GM19025 (cell line): Measurements from ENCODE around the gene PELI2.

Source experiments
- ATAC-seq: cut with Tn5 transposase; IDR thresholded peaks from one replicate; pipeline ENCODE4 v1.9.1; 2021; ENCODE audit warnings: mild to moderate bottlenecking, low read depth, moderate library complexity; ENCODE audit not compliant: unreplicated experiment

PELI2 gene

DNA sequence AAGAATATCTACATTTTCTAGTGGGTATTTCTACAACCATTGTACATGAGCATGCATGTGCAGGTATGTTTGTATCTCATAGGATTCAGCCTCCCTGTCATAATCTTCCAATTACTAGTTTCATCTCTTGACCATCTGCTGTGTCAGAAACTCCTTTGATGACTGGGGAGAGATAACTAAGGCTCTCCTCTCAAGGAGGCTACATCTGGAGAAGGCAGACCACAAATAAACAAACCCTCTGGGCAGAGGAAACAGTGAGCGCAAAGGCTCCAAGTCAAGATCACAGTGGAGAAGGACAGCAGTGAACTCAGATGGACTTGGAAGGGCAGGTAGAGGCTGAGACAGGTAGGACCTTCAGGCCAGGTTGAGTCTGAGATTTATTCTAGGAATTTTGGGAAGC, 166.4 kb downstream of the PELI2 start:
- no peak for ATAC-seq

DNA sequence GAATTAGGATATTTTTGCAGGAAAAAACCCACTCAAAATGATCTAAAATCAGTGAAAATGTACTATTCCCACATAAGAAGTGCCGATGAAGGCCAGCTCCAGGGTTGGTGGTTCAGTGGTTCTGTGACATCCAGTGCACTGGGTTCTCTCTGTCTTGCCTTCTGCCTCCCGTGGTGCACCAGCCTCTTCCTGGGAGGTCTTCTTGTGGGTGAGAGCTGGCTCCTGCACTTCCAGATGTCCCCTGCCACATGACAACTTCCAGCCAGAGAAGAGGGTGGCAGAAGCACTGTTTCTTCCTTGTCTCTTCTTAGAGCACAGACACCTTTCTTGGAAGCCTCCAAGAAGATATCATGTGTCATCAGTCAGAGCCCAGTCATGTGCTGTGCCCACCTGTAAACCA, 170.9 kb downstream of the PELI2 start:
- ATAC-seq: no peak

DNA sequence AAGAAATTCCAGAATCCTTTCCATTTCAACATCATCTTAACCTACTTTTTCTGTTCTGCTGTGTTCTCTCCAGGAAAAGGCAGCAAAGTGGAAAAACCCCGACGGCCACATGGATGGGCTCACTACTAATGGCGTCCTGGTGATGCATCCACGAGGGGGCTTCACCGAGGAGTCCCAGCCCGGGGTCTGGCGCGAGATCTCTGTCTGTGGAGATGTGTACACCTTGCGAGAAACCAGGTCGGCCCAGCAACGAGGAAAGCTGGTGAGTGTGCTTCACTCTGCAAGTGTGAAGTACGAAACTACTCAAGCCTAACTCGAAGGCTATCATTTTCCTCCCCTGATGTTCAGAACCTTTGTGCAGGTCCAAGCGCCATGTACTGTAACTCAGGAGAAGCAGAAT, 172.0 kb downstream of the PELI2 start:
- ATAC-seq: no peak

DNA sequence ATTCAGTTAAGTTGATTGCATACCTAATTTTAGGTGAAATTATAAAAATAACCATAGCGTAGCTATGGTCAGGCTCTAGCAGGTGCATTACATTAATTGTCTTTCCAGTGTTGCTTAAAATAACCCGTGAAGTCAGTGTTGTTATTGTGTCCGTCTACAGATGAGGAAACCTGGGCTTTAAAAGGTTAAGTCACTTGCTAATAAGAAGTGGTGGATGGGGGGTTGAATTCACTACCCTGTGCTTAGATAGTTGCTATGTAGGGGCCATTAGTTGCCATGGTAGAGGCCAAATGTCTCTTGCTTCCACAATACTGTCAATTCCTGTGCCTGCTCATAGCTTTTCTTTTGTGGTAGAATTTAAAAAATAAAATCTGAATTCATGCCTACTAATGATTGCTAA, 174.8 kb downstream of the PELI2 start:
- no peak for ATAC-seq

DNA sequence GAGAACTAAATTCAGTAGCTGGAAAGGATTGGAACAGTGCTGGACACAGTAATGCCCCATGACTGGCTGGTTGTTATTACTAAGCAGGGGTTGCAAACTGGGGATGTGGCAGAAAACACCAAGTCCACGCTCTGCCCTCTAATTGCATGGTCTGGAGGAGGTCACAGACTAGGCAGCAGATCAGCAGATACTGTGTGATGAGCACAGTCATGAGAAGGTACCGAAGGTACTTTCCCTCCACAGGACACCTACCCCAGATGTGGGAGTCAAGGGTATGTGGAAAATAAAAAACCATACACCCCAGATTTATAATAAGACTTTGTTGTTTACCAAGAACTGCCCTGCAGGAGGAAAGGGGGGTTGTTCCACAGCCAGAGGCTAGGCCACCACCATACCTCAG, 175.3 kb downstream of the PELI2 start:
- ATAC-seq: no peak

DNA sequence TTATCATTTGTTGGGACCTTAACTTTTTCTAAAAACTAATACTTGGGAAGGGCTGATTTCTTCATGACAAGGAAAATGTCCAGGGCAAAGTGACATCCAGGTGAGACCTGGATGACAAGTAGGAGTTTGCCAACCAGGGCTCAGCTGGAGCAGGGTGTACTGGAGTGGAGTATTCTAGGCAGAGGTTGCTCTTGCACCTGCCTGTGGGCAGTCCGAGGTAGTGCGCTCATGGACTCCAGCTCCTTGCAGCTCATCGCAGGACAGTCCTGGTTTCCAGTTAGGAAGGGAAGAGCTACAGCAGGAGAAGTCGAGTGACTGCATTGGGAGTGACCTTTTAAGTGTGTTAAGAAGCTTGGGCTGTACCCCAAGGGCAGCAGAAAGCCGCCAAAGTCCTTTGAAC, 175.9 kb downstream of the PELI2 start:
- ATAC-seq: no peak

DNA sequence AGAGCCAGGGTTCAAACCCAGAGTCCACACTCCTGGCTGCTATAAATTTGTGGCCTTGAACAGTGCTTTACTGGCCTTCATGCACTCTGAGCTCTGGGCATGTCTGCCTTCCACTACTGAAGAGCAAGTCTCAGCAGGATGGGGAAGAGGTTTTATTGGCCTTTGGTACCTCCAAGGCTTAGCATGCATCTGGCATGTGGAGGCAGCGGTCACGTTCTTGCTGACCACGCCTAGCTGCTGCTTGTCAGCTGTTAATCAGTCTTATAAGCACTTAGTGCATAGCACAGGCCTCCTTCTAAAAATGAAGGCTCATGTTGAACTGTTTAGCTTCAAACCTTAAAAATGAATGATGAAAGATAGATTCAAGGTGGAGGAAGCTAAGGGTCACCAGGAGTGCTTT, 177.5 kb downstream of the PELI2 start:
- ATAC-seq: no peak

DNA sequence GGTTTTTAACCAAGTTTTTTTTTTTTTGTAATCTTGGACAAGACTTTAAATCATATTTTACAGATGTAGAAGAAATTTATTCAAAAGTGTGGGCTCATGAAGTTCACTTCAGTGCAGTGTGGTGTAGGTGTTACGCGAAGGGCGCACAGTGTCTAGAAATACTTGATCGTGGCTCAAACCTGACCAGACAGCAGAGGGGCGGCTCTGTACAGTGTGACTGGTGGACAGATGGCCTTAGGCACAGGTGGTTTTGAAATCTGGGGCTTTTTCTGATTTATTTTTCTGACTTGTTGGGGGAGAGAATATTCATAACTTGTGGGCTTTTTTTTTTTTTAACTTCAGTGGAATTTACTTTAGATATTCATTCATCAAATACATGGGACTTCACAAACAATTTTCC, 179.2 kb downstream of the PELI2 start:
- no peak for ATAC-seq

DNA sequence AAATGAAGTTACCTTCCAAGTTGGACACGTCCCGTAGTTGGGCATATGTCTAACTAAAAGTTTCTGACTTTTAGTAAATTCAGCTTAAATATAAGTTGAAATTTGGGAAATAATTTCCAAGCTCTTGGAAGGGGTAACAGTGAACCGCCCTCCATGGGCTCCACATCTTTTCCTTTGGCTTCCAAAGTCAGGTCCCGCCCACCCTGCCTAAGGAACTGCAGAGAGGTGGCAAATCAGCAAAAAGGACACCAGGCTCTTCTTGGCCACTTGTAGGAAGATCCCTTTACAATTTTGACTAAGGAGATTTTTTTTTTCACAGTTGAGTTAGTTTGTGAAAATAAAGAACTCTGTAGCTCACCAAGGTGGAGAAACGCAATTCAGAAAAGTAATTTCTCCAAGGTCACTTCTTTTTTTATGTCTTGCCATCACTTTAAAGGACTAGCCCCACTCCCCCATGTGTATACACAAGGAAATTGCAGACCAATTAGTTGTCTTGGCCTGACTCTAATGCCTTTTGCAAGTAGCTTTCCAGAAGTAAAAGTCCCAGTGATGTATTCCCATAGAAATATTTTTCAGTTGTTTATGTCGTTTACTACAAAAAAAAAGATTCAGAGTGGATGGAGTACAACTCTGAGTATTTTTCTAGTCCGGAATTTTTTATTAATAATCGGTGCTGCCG, 181.2 kb downstream of the PELI2 start:
- no peak for ATAC-seq

DNA sequence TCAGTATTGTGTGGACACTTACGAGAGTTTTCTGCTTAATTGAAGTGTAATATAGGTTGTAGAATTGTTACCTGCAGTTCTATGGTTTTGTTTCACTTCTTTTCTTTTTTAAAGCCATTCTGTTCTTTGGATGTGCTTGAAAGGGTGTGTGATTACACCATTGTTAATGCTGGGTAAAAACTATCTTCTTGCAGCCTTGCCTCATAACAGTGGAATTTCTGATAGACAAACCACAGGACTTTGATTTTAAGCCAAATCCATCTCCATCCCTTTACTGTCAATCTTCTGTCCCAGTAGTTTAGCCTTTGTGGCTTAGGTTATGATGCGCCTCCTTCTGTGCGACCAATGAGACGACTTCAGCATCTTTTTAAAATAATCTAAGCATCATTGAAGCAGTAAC, 182.3 kb downstream of the PELI2 start:
- no peak for ATAC-seq

DNA sequence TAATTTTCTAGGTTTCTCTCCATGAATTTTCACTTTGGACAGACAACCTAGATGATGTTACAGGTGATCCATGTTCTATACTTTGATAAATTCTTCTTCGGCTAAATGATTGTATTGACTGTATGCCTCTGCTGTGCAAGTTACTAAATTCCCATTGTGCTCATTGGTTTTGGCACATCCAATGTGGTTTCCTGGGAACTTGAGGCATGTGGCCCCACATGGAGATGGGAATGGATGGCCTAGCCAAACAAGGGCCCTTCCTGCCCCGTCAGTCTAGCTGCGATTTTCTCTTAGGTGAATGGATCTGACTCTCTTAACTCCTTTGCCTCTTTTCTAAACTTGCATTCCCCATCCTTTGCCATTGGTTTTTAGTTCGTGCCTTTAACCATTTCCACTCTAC, 186.2 kb downstream of the PELI2 start:
- ATAC-seq: no peak

DNA sequence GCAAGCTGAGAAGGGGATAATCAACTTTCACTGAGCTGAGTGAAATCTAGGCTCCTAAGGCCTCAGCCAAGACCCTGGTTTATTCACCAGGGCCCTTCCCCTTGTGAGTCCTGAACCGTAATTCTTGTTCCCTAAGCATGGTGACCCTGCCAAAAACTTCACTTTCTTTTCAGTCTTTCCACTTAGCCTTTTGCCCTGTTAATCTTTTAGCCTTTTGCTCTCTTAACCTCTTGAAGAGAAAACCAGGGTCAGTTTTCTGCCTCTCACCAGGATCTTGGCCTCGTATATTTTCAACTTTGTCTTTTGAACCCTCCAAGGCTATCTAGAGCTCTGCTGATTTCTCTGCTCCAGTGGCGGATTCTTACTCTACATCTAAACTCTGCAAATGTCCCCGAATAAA, 191.0 kb downstream of the PELI2 start:
- no peak for ATAC-seq

DNA sequence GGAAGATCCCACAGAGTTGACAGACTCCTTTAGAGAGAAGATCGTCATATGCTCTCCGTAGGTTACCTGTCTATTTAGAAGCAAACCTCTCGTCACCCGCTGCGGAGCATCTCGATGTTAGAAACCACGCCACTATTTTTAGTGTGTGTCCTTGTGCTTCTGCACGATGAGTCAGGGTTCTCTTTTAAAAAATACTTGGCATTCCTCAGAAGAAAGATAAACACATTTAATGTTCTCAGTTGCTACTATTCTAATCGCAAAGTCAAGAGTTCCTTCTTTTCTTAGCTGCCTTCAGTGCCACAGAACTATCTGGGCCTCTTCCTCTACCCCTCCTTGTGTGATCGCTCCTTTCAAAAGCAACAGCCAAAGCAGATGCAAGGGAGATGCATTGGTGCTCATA, 192.4 kb downstream of the PELI2 start:
- ATAC-seq: no peak

DNA sequence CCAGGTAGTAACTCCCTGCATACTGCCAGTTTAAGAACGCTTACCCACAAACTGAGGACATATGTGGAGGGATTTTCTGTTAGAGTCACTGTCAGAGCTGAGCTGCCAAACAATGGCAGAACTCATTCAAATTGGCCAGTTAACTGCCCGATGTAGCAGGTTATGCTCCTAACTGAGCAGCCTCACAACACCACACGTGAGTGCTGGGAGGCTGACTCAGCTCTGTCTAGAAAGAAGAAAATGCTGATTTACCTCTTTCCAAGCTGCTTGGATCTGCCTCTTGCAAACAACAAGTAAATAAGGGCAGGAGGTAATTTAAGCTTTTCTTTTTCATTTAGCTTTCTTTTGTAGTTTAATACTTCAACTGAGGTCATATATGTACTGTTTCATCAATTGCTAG, 195.6 kb downstream of the PELI2 start:
- ATAC-seq: no peak

DNA sequence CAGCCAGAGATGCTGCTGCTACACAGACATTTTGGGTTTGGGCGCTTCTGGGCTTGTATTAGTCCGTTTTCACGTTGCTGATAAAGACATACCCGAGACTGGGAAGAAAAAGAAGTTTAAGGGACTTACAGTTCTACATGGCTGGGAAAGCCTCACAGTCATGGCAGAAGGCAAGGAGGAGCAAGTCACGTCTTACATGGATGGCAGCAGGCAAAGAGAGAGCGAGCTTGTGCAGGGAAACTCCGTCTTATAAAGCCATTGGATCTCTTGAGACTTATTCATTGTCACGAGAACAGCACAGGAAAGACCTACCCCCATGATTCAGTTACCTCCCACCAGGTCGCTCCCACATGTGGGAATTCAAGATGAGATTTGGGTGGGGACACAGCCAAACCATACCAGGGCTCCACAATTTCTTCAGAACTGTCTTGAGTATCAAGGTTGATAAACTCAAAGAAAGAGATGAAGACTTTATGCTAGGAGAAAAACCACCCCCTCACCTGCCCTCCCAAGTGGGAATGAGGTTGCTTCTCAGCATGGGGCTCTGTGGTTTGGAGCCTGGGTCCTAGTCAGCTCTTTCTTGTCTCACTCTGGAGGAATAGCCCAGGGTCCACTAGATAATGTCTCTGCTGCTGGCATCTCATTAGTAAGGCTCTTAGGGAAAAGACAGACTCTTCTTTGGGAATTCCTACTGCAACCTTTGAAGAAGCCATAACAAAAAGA, 200.3 kb downstream of the PELI2 start:
- ATAC-seq: no peak

DNA sequence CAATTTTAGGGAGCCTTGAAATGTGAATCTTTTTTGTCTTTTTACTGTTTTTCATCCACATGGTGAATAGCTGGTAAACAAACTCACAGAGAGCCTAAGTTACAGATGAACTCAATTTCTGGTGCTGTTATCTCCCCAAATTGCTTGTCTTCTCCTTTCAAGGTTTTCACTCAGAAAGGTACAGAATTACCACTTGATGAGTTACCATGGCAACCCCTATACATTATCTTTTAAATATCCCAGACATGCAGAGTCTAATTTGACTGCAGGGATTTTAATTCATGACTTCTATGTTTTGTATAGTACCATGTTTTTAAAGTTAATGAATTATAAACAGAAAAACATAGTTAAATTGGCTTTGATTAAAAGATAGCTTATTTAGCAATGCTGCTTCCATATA, 203.7 kb downstream of the PELI2 start:
- ATAC-seq: no peak

DNA sequence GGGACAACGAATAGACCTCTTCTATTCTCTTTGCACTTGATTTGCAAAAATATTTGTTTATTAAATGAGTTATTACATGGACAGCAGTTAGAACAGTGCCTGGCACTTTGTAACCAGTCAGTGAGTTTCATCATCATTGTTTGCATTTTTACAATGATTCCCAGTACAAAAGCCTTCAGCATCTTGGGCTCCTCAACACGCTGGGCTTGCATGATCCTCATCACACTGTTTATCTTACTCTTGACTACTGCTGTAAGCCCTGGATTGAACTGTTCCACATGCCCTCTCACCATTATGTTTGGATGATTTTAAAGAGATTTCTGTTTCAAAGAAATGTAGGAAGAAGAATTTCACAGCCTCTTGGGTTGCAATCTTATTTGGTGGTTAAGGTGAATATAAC, 204.3 kb downstream of the PELI2 start:
- ATAC-seq: no peak

DNA sequence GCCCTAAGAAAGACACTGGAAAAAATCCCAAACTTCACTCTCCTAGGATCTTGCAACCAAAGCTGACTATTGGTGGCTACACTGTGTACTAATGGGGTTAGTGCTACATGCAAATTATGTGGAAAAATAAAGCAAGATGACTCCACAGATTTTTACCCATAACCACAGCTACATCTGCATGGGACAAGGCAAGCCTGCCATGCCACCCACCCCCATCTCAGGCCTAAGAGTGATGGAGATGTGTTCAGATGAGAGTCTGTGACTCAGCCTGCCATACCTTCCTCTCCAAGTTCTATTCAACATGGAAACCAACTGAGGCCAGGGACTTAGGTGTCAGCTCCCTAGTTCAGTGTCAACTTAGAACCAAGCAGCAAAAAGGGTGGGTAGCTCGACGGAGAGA, 206.2 kb downstream of the PELI2 start:
- ATAC-seq: no peak

DNA sequence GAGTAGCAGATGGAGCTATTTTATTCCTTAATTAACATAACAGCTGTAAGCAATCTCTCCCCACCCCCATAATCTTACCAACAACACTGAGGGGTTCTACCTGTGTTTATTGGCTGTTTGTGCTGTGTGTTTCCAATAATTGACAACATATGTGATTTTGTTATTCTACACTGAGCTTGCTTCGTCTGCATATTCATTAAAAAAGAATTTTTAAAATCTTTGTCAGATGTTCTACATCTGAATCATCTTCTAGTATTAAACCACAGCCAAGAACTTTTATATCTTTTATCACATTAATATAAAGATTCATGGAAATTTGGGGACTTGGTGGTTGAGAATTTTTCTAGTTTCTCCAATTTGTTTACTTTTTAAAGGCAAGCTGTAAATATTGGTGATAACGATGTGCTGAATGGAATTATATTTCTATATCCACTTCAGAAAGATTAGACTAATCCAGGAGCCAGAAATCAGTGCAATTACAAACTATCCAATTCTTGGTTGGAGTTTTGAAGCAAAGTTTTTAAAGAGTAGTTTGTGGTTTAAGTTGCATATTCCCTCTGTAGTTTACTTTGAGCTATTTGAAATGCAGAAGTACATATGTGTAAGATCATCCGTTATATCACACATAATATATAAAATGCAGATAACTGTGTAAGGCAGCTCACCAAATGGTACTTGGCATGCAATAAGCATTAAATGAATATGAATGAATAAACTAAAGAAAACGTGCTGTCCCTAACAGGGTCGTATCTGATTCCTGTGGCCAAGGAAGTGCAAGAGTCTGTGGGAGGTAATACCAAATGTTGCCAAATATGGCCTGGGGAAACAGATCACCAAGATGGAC, 206.9 kb downstream of the PELI2 start:
- no peak for ATAC-seq

DNA sequence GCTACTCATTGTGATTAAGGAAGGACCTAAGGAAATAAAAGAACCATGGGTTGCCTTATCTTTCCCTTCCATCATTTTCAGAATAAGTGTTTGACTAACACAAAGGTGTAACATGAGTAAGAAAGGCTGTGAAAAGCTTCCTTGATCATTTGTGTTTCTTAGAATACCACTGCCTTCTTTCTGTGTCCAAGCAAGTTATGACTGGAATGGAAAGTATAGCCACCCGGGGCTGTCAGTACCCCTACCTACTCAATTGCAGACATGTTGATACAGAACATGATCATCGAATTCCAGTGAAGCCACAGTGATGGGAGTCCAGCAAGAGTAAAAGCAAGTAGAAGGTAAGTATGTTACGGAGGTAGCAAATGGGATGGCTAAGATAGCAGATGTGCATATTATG, 209.8 kb downstream of the PELI2 start:
- no peak for ATAC-seq

DNA sequence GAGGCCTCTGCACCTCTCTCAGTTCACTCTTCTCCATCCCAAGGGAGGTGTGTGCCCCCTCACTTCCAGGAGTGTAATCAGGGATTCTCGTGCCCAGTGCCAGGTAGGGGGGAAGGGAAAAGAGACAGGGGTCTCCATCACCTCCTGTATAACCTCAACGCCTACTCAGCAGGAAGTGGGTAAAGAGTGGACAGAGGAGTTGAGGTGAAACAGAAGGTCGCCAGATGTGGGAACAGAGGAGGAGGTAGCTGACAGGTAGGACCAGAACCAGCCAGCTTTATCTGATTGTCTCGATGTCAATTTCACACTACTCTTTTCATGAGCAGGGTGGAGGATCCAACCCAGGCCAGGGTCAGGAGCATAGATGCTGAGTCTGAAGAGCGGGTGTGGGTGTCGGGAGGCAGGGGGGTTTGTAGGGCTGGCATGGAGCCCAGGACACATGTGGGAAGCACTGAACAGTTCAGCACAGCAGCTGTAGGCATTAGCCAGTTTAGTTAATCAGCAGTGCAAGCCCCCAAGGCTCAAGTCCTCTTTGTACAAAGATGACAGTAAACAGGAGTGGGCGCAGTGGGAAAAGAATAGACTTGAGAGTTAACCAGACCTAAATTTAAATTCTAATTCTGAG, 213.5 kb downstream of the PELI2 start:
- no peak for ATAC-seq
